H1 (cell line): Measurements from ENCODE around the gene ERC1. TPM values are rescaled to one million over a fixed set of nuclear protein-coding genes. Genes with fewer than 3 reads are reported as not detected.

Source experiments
- CTCF ChIA-PET: fragments of 300-600 bp; sonication (Branson Sonifier 250); formaldehyde crosslinking; loops from one replicate; lab custom pipeline; 2021; ENCODE audit not compliant: partially characterized antibody; lab: Charles Lee
- POLR2A ChIA-PET: fragments of 300-600 bp; sonication (Branson Sonifier 250); formaldehyde crosslinking; loops from one replicate; lab custom pipeline; 2021; ENCODE audit warnings: inconsistent platforms; ENCODE audit not compliant: partially characterized antibody; lab: Charles Lee
- DNase-seq, 2 experiments: peaks; one replicate each; pipeline versions ENCODE4 v3.0.0 to v3.0.0-alpha.2; 2010 to 2022; ENCODE audit warnings: low spot score in 2 of 2, low read depth in 1 of 2, mixed read lengths in 1 of 2
- FAIRE-seq: peaks from 2 replicates; lab custom pipeline; 2011; peaks lifted over from hg19 to GRCh38; lab: Jason Lieb, UNC
- H2AFZ ChIP-seq: 2 replicates; pipeline ENCODE4 v1.8.1; 2012; ENCODE audit warnings: low read length, inconsistent platforms
- H2AK5ac ChIP-seq: 2 replicates; pipeline ENCODE4 v1.6.1; 2013; ENCODE audit warnings: low read depth, low read length
- H2BK120ac ChIP-seq: replicated peaks from 2 replicates; pipeline ENCODE3; 2013; ENCODE audit warnings: low read depth, low read length, inconsistent platforms
- H2BK12ac ChIP-seq: 2 replicates; pipeline ENCODE4 v1.6.1; 2013; ENCODE audit warnings: low read depth, low read length
- H2BK15ac ChIP-seq: 2 replicates; pipeline ENCODE4 v1.6.1; 2013; ENCODE audit warnings: low read length
- H2BK20ac ChIP-seq: 2 replicates; pipeline ENCODE4 v1.6.1; 2013; ENCODE audit warnings: low read length
- H2BK5ac ChIP-seq: 2 replicates; pipeline ENCODE4 v1.6.1; 2013; ENCODE audit warnings: low read depth, low read length
- H3K14ac ChIP-seq: 2 replicates; pipeline ENCODE4 v1.6.1; 2013; ENCODE audit warnings: inconsistent platforms; ENCODE audit not compliant: insufficient read length
- H3K18ac ChIP-seq: 2 replicates; pipeline ENCODE4 v1.6.1; 2013; ENCODE audit warnings: low read length; ENCODE audit errors: extremely low read depth
- H3K23ac ChIP-seq: 2 replicates; pipeline ENCODE4 v1.6.1; 2013; ENCODE audit warnings: inconsistent platforms; ENCODE audit not compliant: insufficient read length
- H3K23me2 ChIP-seq: 2 replicates; pipeline ENCODE4 v1.6.1; 2013; ENCODE audit warnings: low read depth, low read length
- H3K27ac ChIP-seq: 2 replicates; pipeline ENCODE4 v1.6.1; 2011; ENCODE audit warnings: low read depth, low read length, inconsistent platforms
- H3K27me3 ChIP-seq, 4 experiments: replicated peaks in 1 of 4; 1 replicate in 1 of 4; 2 replicates in 3 of 4; pipeline versions ENCODE4 v1.6.1 to v1.8.1; 2011 to 2013; ENCODE audit warnings: low read length in 3 of 4, mild to moderate bottlenecking in 3 of 4, inconsistent platforms in 2 of 4, mixed read lengths in 2 of 4, moderate library complexity in 1 of 4; ENCODE audit not compliant: control insufficient read depth in 3 of 4, insufficient read depth in 3 of 4; ENCODE audit errors: extremely low read depth in 1 of 4
- H3K36me3 ChIP-seq, 4 experiments: 2 replicates each; pipeline versions ENCODE4 v1.6.1 to v1.8.1; 2011 to 2013; ENCODE audit warnings: mild to moderate bottlenecking in 4 of 4, low read length in 3 of 4, moderate library complexity in 2 of 4, control low read depth in 1 of 4, inconsistent platforms in 1 of 4; ENCODE audit not compliant: insufficient read depth in 4 of 4, control insufficient read depth in 2 of 4
- H3K4ac ChIP-seq: replicated peaks from 2 replicates; pipeline ENCODE3; 2013; ENCODE audit warnings: low read length, low read depth, mixed read lengths, inconsistent platforms; ENCODE audit not compliant: insufficient read length
- H3K4me1 ChIP-seq, 4 experiments: replicated peaks in 1 of 4; 1 replicate in 1 of 4; 2 replicates in 3 of 4; pipeline versions ENCODE4 v1.6.1 to v1.8.1; 2011 to 2013; ENCODE audit warnings: low read length in 3 of 4, inconsistent platforms in 2 of 4, mixed read lengths in 1 of 4; ENCODE audit not compliant: insufficient read depth in 4 of 4, control insufficient read depth in 3 of 4
- H3K4me2 ChIP-seq, 2 experiments: 2 replicates each; pipeline versions ENCODE4 v1.6.1 to v1.8.1; 2011 to 2013; ENCODE audit warnings: low read depth in 2 of 2, low read length in 2 of 2, control low read depth in 1 of 2, inconsistent platforms in 1 of 2, mild to moderate bottlenecking in 1 of 2; ENCODE audit not compliant: insufficient read depth in 1 of 2
- H3K4me3 ChIP-seq, 4 experiments: fragments of 200-600, 300-600 bp in 1 of 4; sonication (generic), shearing (Covaris generic), sonication (Bioruptor Twin) in 1 of 4; 2 replicates each; pipeline versions ENCODE4 v1.5.1 to v1.8.1; 2011 to 2016; ENCODE audit warnings: low read length in 4 of 4, low read depth in 3 of 4, control low read depth in 2 of 4, inconsistent platforms in 2 of 4, mild to moderate bottlenecking in 2 of 4, mixed read lengths in 1 of 4, moderate library complexity in 1 of 4; ENCODE audit not compliant: insufficient read depth in 2 of 4; ENCODE audit errors: extremely low read depth in 1 of 4
- H3K56ac ChIP-seq: replicated peaks from 2 replicates; pipeline ENCODE3; 2013; ENCODE audit warnings: low read depth, mild to moderate bottlenecking, mixed read lengths, low read length, inconsistent platforms; ENCODE audit not compliant: insufficient read length
- H3K79me1 ChIP-seq: 2 replicates; pipeline ENCODE4 v1.6.1; 2013; ENCODE audit warnings: low read depth, low read length, control low read depth
- H3K79me2 ChIP-seq, 2 experiments: 2 replicates each; pipeline versions ENCODE4 v1.6.1 to v1.8.1; 2012 to 2013; ENCODE audit warnings: low read length in 2 of 2, mild to moderate bottlenecking in 2 of 2, inconsistent platforms in 1 of 2; ENCODE audit not compliant: insufficient read depth in 2 of 2, control insufficient read depth in 1 of 2
- H3K9ac ChIP-seq, 4 experiments: replicated peaks in 1 of 4; 1 replicate in 1 of 4; 2 replicates in 3 of 4; pipeline versions ENCODE4 v1.6.1 to v1.8.1; 2011 to 2013; ENCODE audit warnings: low read depth in 3 of 4, low read length in 3 of 4, control low read depth in 2 of 4, mild to moderate bottlenecking in 2 of 4, moderate library complexity in 2 of 4, inconsistent platforms in 1 of 4; ENCODE audit errors: extremely low read depth in 1 of 4
- H3K9me3 ChIP-seq, 2 experiments: 2 replicates each; pipeline versions ENCODE4 v1.6.1 to v1.8.1; 2012 to 2013; ENCODE audit warnings: mild to moderate bottlenecking in 2 of 2, moderate library complexity in 2 of 2, control low read depth in 1 of 2, inconsistent platforms in 1 of 2, low read depth in 1 of 2, low read length in 1 of 2, mixed read lengths in 1 of 2; ENCODE audit not compliant: insufficient read depth in 2 of 2
- H4K20me1 ChIP-seq, 2 experiments: replicated peaks in 1 of 2; 2 replicates each; pipeline versions ENCODE3 to v1.8.1; 2011 to 2013; ENCODE audit warnings: inconsistent platforms in 2 of 2, low read length in 2 of 2, mild to moderate bottlenecking in 1 of 2; ENCODE audit not compliant: insufficient read depth in 2 of 2, control insufficient read depth in 1 of 2
- H4K5ac ChIP-seq: 2 replicates; pipeline ENCODE4 v1.6.1; 2013; ENCODE audit warnings: low read length, low read depth, mixed read lengths, inconsistent platforms; ENCODE audit not compliant: insufficient read length
- H4K8ac ChIP-seq: 2 replicates; pipeline ENCODE4 v1.8.0; 2013; ENCODE audit warnings: mild to moderate bottlenecking, moderate library complexity, low read length, inconsistent platforms; ENCODE audit not compliant: insufficient read depth; ENCODE audit errors: extremely low read depth
- H4K91ac ChIP-seq: replicated peaks from 2 replicates; pipeline ENCODE3; 2013; ENCODE audit warnings: low read length, mixed read lengths, inconsistent platforms; ENCODE audit not compliant: insufficient read length
- ATF2 ChIP-seq: IDR thresholded peaks from 2 replicates; pipeline ENCODE4 v1.6.1; 2012; ENCODE audit warnings: low read length, inconsistent platforms
- BACH1 ChIP-seq: IDR thresholded peaks from 2 replicates; pipeline ENCODE4 v1.6.1; 2012; ENCODE audit warnings: low read length, improper control_type of control experiment
- CBX5 ChIP-seq: fragments of 300-800, 300-1000 bp; sonication (generic); IDR thresholded peaks from 2 replicates; pipeline ENCODE4 v1.7.1; 2016; ENCODE audit warnings: antibody characterized with exemption, low read length, low read depth
- JUND ChIP-seq: IDR thresholded peaks from 2 replicates; pipeline ENCODE4 v1.6.1; 2011; ENCODE audit warnings: mild to moderate bottlenecking, improper control_type of control experiment, low read length
- PHF8 ChIP-seq: fragments of 200-600 bp; sonication (generic); conservative IDR thresholded peaks from 2 replicates; pipeline ENCODE4 v1.7.1; 2012; ENCODE audit warnings: low read depth, mild to moderate bottlenecking, inconsistent platforms, low read length, moderate library complexity
- POLR2A ChIP-seq, 2 experiments: IDR thresholded peaks; 1 replicate in 1 of 2; 2 replicates in 1 of 2; pipeline ENCODE4 v1.6.1; 2011; ENCODE audit warnings: low read depth in 2 of 2, low read length in 2 of 2, mild to moderate bottlenecking in 2 of 2; ENCODE audit errors: control extremely low read depth in 1 of 2
- SIX5 ChIP-seq: IDR thresholded peaks from 2 replicates; pipeline ENCODE4 v1.6.1; 2011; ENCODE audit warnings: mild to moderate bottlenecking, low read depth, low read length
- ZNF274 ChIP-seq: IDR thresholded peaks from 2 replicates; pipeline ENCODE4 v1.7.0; 2012; ENCODE audit warnings: low read length, borderline replicate concordance; ENCODE audit errors: extremely low read depth
- WGBS, 2 experiments: shearing (Covaris generic) in 1 of 2; methylation state at CpG; one replicate each; pipeline versions ENCODE4 v1.1.6 to v1.1.7; 2013 to 2015; ENCODE audit warnings: low lambda C conversion rate in 2 of 2, mixed read lengths in 2 of 2, inconsistent platforms in 1 of 2, low coverage in 1 of 2, missing lambda C conversion rate in 1 of 2; ENCODE audit not compliant: insufficient replicate concordance in 2 of 2, insufficient coverage in 1 of 2, insufficient read length in 1 of 2; ENCODE audit errors: extremely low coverage in 1 of 2, missing lambda C conversion rate in 1 of 2; 5-methylcytosine and 5-hydroxymethylcytosine counted together
- polyA plus RNA-seq, 7 experiments: library from polyadenylated mRNA; depleted of rRNA in 3 of 7; stranded (reverse) in 5 of 7; unstranded in 2 of 7; fragments of >200 nt in 5 of 7; fragments of 200-250 nt in 2 of 7; gene quantifications; 1 replicate in 5 of 7; 2 replicates in 1 of 7; 4 replicates in 1 of 7; pipeline versions ENCODE4 v1.2.1 to v1.2.3, GENCODE V29; 2011 to 2013; ENCODE audit warnings: missing spikeins in 2 of 7, mixed read lengths in 2 of 7
- total RNA-seq: library from RNA; stranded (reverse); fragmentation: NEBNext Ultra II Directional; extraction: Animal tissue kit (Norgen Biotek cat#: 25700); gene quantifications from 2 replicates; pipeline ENCODE4 v1.2.1, GENCODE V29; 2021

ERC1 gene
- total and polyA plus RNA-seq, 2 of the 8 experiments (the other 6 are each of a cell fraction or from before 2014, with no cell fraction given): 7.8 to 45.7 TPM

GRCh38 chr12:976644-977043, 14.4 kb upstream of the ERC1 start:
- no peaks in the 10 kb centered on the region; a peak in 1 of 4 replicates for H3K9me3 ChIP-seq
- H2BK20ac ChIP-seq: no peak overlapping the region
- no peak overlapping the region for H3K9ac ChIP-seq
- H3K27ac ChIP-seq: no peak overlapping the region
- H3K79me1 ChIP-seq: no peaks in the 10 kb centered on the region
- H3K23me2 ChIP-seq: no peaks in the 10 kb centered on the region
- DNase-seq (no peak), FAIRE-seq (no peak)
- no peaks in the 10 kb centered on the region for H3K79me2 ChIP-seq
- H3K18ac ChIP-seq: no peak overlapping the region
- H2BK12ac ChIP-seq: no peak overlapping the region
- H3K56ac ChIP-seq: no peak overlapping the region
- WGBS, 2 experiments: 81% methylated on average over 6 of the region's 6 CpGs; no CpG with 5 or more reads in 1 of the 2 experiments
- ChIA-PET POLR2A (interaction anchor here (2.2 kb wide), 1 partner anchor 14 kb away, joined by 6 read pairs; the partner anchor contains the start of gene ERC1), CTCF (interaction anchor here (0.7 to 2.1 kb wide), 2 partner anchors 9 to 565 kb away, joined by 3 to 7 read pairs; no protein-coding TSS in a partner anchor)
- H3K23ac ChIP-seq: no peak overlapping the region
- no peaks in the 10 kb centered on the region for H3K4me1 ChIP-seq
- H2AK5ac ChIP-seq: no peak overlapping the region
- H4K8ac ChIP-seq: no peak overlapping the region
- H3K27me3 ChIP-seq: no peaks in the 10 kb centered on the region
- no peaks in the 10 kb centered on the region for H3K36me3 ChIP-seq
- H2BK15ac ChIP-seq: no peak overlapping the region
- H4K5ac ChIP-seq: no peak overlapping the region
- H3K4ac ChIP-seq: no peak overlapping the region
- no peak overlapping the region for H3K4me2 ChIP-seq
- H2BK120ac ChIP-seq: no peak overlapping the region
- no peak overlapping the region for H2BK5ac ChIP-seq
- TF ChIP-seq ATF2 (no peak), PHF8 (no peak), SIX5 (no peak), JUND (no peak), ZNF274 (no peak), CBX5 (no peak), POLR2A (IDR thresholded peaks at IDR 0.05; ENCODE audit: control extremely low read depth in 1 of 2, low read depth in 2 of 2, low read length in 2 of 2) (no peak), BACH1 (no peak)
- H4K20me1 ChIP-seq: no peaks in the 10 kb centered on the region
- no peak overlapping the region for H3K4me3 ChIP-seq
- H3K14ac ChIP-seq: no peak overlapping the region
- no peak overlapping the region for H4K91ac ChIP-seq
- no peak overlapping the region for H2AFZ ChIP-seq
